Measurements from ENCODE around the gene TMEM74B. TPM values are rescaled to one million over a fixed set of nuclear protein-coding genes. Genes with fewer than 3 reads are reported as not detected.

The TMEM74B gene
- total and polyA plus RNA-seq, 10 of the 15 experiments (the other 5 are each of a cell fraction or from before 2014, with no cell fraction given) = 0.07 TPM; not detected in 9

DNA sequence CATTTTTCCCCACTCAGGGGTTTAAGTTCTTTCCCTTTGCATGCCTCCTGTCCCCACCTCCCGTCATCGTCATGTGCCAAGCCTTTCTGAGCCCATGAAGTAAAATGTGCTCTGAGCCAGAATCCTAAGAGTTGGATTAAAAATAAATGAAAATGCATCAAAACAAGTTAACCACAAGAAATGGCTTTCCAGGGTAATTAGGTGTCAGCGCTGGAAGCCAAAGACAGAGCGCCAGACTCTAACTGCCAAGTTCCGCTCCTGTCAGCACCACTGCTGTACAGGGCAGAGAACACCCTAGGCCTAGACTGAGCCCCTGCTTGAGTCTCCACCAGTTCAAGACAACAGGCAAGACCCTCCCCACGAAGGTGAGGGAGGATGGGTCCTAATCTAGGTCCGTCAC, 13.0 kb upstream of the TMEM74B start (continued):
- no peak for TF ChIP-seq MTA3 (IDR thresholded peaks at IDR 0.05; ENCODE audit: borderline replicate concordance, low read length)
- TF ChIP-seq WRNIP1 (IDR thresholded peaks at IDR 0.05; ENCODE audit: borderline replicate concordance, low read depth, low read length) = no peak
- TF ChIP-seq POLR2AphosphoS2 (IDR thresholded peaks at IDR 0.05; ENCODE audit: low read depth, low read length) = no peak
- TF ChIP-seq CBX5 (IDR thresholded peaks at IDR 0.05; ENCODE audit: low read depth) = no peak

DNA sequence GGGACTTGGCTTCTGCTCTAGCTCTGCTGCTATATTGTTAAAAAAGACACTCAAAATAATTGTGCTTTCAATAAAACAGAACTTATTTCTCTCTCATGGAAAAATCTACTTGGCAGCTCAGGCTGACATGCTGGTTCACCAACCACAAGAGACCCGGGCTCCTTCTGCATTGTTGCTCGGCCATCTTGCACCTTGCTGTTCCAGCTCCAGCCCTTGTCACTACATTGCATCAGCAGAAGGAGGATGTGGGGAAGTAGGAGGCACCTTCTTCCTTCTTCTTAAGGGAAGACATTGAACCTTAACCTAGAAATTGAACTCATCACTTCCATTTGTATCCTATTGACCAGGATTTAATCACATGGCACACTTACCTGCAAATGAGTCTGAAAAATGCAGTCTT, 11.9 kb upstream of the TMEM74B start:
- DNase-seq (ENCODE audit: low read depth, low spot score) = no peak
- Histone ChIP-seq H3K79me2 (ENCODE audit: control insufficient read depth, insufficient read depth, low read length) (no peaks in the 10 kb centered on the region), H3K9ac (ENCODE audit: control insufficient read depth, insufficient read depth, low read length) (no peak overlapping the region), H3K27me3 (replicated peaks in 1 of 2; ENCODE audit: control insufficient read depth in 2 of 2, insufficient read depth in 2 of 2, low read length in 1 of 2) (no peaks in the 10 kb centered on the region; a peak in 2 of 4 replicates), H3K36me3 (ENCODE audit: control insufficient read depth in 2 of 2, insufficient read depth in 2 of 2, low read length in 1 of 2) (no peaks in the 10 kb centered on the region), H3K27ac (ENCODE audit: control insufficient read depth, insufficient read depth) (no peak overlapping the region), H3K4me3 (no peak overlapping the region), H3K9me3 (replicated peaks; ENCODE audit: control insufficient read depth, insufficient read depth, low read length) (no peaks in the 10 kb centered on the region), H4K20me1 (ENCODE audit: control insufficient read depth, insufficient read depth) (no peaks in the 10 kb centered on the region), H3K4me1 (ENCODE audit: control insufficient read depth, insufficient read depth, low read length) (no peaks in the 10 kb centered on the region), H3K4me2 (ENCODE audit: control insufficient read depth, insufficient read depth) (no peak overlapping the region), H2AFZ (ENCODE audit: control insufficient read depth, low read depth, low read length) (no peak overlapping the region)
- ChIA-PET SMC1A (ENCODE audit: uncharacterized antibody, unreplicated experiment) (no interaction called here), POLR2A (no interaction called here), CTCF (no interaction called here), RAD21 (ENCODE audit: unreplicated experiment) (no interaction called here)
- WGBS (ENCODE audit: insufficient coverage, insufficient replicate concordance, low lambda C conversion rate, missing lambda C conversion rate) = 19% methylated on average over 2 of the region's 2 CpGs
- BruUV-seq (replicated peaks) = no TSS peak
- intact Hi-C loops (cut with micrococcal nuclease; ENCODE audit: unreplicated experiment) = no loop called here
- in situ Hi-C loops (cut with MboI) = no loop called here
- ATAC-seq = no peak
- no peak for FAIRE-seq
- TF ChIP-seq, protein P1, sequence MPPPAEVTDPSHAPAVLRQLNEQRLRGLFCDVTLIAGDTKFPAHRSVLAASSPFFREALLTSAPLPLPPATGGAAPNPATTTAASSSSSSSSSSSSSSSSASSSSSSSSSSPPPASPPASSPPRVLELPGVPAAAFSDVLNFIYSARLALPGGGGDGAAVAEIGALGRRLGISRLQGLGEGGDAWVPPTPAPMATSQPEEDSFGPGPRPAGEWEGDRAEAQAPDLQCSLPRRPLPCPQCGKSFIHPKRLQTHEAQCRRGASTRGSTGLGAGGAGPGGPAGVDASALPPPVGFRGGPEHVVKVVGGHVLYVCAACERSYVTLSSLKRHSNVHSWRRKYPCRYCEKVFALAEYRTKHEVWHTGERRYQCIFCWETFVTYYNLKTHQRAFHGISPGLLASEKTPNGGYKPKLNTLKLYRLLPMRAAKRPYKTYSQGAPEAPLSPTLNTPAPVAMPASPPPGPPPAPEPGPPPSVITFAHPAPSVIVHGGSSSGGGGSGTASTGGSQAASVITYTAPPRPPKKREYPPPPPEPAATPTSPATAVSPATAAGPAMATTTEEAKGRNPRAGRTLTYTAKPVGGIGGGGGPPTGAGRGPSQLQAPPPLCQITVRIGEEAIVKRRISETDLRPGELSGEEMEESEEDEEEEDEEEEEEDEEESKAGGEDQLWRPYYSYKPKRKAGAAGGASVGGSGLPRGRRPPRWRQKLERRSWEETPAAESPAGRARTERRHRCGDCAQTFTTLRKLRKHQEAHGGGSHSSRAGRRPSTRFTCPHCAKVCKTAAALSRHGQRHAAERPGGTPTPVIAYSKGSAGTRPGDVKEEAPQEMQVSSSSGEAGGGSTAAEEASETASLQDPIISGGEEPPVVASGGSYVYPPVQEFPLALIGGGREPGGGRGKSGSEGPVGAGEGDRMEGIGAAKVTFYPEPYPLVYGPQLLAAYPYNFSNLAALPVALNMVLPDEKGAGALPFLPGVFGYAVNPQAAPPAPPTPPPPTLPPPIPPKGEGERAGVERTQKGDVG (CRISPR knock-in tag; IDR thresholded peaks at IDR 0.05) = no peak
- TF ChIP-seq, protein P2, sequence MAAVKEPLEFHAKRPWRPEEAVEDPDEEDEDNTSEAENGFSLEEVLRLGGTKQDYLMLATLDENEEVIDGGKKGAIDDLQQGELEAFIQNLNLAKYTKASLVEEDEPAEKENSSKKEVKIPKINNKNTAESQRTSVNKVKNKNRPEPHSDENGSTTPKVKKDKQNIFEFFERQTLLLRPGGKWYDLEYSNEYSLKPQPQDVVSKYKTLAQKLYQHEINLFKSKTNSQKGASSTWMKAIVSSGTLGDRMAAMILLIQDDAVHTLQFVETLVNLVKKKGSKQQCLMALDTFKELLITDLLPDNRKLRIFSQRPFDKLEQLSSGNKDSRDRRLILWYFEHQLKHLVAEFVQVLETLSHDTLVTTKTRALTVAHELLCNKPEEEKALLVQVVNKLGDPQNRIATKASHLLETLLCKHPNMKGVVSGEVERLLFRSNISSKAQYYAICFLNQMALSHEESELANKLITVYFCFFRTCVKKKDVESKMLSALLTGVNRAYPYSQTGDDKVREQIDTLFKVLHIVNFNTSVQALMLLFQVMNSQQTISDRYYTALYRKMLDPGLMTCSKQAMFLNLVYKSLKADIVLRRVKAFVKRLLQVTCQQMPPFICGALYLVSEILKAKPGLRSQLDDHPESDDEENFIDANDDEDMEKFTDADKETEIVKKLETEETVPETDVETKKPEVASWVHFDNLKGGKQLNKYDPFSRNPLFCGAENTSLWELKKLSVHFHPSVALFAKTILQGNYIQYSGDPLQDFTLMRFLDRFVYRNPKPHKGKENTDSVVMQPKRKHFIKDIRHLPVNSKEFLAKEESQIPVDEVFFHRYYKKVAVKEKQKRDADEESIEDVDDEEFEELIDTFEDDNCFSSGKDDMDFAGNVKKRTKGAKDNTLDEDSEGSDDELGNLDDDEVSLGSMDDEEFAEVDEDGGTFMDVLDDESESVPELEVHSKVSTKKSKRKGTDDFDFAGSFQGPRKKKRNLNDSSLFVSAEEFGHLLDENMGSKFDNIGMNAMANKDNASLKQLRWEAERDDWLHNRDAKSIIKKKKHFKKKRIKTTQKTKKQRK (IDR thresholded peaks at IDR 0.05; ENCODE audit: low read depth, low read length) = no peak
- TF ChIP-seq, protein P3, sequence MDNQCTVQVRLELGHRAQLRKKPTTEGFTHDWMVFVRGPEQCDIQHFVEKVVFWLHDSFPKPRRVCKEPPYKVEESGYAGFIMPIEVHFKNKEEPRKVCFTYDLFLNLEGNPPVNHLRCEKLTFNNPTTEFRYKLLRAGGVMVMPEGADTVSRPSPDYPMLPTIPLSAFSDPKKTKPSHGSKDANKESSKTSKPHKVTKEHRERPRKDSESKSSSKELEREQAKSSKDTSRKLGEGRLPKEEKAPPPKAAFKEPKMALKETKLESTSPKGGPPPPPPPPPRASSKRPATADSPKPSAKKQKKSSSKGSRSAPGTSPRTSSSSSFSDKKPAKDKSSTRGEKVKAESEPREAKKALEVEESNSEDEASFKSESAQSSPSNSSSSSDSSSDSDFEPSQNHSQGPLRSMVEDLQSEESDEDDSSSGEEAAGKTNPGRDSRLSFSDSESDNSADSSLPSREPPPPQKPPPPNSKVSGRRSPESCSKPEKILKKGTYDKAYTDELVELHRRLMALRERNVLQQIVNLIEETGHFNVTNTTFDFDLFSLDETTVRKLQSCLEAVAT (IDR thresholded peaks at IDR 0.05) = no peak
- TF ChIP-seq SMAD1 (IDR thresholded peaks at IDR 0.05; ENCODE audit: low read depth, partially characterized antibody) (no peak), CBFB (IDR thresholded peaks at IDR 0.05; ENCODE audit: low read depth) (no peak), EP300 (IDR thresholded peaks at IDR 0.05; ENCODE audit: borderline replicate concordance in 1 of 2, control insufficient read depth in 1 of 2, low read depth in 2 of 2, low read length in 2 of 2) (no peak), BHLHE40 (IDR thresholded peaks at IDR 0.05; ENCODE audit: borderline replicate concordance in 1 of 2, low read depth in 2 of 2, low read length in 1 of 2) (no peak)
- TF ChIP-seq, protein P4, sequence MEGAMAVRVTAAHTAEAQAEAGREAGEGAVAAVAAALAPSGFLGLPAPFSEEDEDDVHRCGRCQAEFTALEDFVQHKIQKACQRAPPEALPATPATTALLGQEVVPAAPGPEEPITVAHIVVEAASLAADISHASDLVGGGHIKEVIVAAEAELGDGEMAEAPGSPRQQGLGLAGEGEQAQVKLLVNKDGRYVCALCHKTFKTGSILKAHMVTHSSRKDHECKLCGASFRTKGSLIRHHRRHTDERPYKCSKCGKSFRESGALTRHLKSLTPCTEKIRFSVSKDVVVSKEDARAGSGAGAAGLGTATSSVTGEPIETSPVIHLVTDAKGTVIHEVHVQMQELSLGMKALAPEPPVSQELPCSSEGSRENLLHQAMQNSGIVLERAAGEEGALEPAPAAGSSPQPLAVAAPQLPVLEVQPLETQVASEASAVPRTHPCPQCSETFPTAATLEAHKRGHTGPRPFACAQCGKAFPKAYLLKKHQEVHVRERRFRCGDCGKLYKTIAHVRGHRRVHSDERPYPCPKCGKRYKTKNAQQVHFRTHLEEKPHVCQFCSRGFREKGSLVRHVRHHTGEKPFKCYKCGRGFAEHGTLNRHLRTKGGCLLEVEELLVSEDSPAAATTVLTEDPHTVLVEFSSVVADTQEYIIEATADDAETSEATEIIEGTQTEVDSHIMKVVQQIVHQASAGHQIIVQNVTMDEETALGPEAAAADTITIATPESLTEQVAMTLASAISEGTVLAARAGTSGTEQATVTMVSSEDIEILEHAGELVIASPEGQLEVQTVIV (IDR thresholded peaks at IDR 0.05; ENCODE audit: borderline replicate concordance, partially characterized antibody) = no peak

Measured in GM12878 (cell line).